HG03571 (cell line): ENCODE measurements around the gene C18orf32.
"Not testable (repeated sequence)": the region's sequence is repeated elsewhere in the genome, so short reads cannot be mapped to it uniquely, and the experiment has no call there.

Experiments
- ATAC-seq: cut with Tn5 transposase; IDR thresholded peaks from one replicate; pipeline ENCODE4 v1.9.1; 2021; ENCODE audit not compliant: unreplicated experiment

The C18orf32 gene

DNA sequence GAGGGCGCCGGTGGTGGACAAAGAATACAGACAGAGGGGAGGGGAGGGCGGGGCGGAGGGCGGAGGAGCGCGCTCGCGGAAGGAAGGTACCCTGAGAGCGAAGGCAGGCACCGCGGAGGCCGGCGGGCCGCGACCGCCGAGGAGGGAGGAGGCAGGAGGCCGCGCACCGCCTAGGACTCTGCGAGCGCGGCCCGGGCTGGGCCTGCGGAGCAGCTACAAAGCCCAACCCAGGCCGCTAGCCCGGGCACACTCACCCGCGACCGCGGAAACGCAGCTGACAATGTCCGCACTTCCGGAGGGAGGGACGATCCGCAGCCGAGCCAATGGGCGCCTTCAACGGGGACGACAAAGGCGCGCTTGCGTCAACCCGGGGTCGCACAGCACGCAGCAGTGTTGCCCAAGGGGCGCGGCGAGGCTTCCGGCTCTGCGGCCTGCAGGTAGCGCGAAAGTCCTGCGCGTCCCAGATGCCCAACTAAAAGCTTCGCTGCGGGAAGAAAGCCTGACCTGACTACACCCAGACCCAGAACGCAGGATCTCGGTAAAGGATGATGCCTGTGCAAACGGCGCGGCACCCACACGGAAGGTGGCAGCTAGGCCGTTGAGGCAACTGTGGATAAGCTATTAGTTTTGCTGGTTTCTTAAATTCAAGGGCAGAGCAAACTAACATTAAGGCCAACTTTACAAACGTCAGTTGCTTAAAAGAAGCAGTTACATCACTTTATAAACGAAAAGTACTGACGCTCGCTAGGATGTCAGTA lies at the start of gene C18orf32:
Gene C18orf32, minus strand, starts transcription at position 282 of the 758 bp plus-strand sequence. CDS start 3,486 bp downstream, outside the sequence.
- peak; percentile 92 for ATAC-seq

DNA sequence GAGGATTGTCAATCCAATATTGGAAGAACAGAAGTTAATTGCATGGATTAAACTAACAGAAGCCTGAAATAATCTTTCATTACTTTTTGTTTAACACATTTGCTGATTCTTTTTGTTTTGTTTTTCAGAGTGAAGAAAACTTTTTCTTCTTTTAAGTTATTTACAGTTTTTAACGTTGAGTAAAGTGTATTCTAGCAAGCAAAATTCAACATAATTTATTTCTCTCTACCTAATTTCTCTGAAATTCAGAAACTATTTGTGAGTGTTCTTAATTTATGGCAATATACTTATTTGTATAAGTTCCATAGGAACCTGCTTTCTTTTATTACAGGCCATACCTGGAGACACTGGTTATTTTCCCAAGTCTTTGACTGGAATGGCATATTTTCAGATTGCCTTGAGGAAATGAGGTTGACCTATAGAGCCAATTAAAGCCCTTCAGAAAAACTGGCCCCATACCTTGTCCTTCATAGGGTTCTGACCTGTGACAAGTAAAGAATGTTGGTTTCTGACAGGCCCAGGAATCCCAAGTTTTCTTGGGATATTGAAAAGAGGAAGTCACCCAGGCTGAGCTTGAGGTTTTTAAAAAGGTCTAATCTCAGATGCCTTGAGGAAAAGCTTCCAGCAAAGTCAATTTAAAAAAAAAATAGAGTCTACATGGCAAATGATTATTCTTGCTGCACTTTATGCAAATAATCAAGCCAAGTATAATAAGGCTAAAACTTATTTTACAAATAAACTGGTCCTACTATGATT lies 48.0 kb upstream of the C18orf32 start:
- no peak for ATAC-seq

DNA sequence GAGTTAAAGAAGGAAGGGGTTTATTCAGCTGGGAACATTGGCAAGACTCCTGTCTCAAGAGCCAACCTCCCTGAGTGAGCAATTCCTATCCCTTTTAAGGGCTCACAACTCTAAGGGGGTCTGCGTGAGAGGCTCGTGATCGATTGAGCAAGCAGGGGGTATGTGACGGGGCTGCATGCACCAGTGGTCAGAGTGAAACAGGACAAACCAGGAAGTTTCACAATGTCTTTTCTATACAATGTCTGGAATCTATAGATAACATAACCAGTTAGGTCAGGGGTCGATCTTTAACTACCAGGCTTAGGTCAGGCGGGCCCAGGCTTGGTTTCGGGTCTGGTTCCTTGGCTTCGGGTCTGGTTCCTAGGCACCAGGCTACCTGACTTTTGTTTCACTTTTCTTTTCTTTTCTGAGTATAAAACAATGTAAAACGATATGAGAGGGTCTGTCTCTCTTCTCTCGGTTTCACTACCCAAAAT lies 44.7 kb upstream of the C18orf32 start:
- no peak for ATAC-seq

DNA sequence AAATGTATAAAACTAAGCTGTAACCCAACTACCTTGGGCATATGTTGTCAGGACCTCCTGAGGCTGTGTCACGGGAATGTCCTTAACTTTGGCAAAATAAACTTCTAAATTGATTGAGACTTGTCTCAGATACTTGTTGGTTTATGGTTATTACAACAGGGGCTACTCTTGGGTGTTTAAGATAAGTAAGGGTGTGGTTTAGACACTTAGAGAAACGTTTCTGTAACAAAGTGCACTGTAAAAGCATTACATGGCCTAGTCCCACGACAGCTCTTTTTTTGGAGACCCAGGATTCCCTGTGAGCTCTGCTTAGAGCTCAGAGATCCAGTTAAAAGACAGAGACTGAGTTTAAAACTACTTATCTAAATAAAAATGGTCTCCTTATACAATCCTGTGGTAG lies 42.6 kb upstream of the C18orf32 start:
- ATAC-seq, result no peak

DNA sequence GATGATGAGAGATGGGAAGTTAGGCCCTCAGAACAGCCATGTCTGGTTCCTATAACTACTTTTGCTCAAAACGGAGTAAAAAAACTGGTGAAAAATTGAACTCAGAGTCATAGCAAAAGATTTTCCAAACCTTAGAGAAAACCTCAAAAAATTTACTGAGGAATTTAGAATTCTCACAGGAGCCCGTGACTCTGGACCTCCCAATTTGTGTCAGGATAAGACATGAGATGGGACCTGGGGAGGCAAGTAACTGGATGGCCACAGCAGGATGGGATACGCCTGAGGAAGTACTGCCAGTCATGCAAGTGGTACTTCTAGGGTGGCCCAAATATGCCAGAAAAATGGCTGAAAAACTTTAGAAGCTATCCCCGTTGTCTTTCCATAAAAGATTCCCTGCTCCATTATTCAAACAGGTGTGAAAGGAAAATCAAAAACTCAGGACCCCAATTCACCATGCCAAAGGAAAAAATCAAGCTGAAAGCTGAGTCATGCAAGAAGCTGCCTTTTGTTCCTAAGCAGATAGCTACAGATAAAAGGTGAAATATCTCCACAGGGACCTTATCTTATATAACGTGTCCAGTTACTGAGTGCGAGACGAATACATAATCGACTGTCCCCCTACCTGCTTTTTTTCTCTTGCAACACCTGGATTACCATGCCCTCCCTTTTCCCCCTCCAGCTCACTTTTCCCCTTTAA lies 40.7 kb upstream of the C18orf32 start:
- ATAC-seq, result no peak

DNA sequence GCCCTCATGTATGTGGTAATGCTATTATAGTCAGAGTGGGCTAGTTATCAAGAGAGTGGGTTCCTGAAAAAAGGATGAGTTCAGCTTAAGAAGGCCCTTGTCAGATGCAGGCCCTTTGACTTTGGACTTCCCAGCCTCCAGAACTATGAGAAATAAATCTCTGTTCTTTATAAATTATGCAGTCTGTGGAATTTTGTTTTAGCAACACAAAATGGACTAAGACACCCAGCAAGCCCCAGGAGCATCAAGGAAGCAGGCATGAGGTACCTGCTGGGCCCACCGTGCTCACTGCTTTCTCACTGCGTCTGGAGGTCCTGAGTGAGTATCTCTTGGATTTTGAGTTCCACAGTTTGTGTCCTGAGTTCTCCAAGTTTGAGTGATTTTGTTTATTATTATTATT lies 38.9 kb upstream of the C18orf32 start:
- no peak for ATAC-seq

DNA sequence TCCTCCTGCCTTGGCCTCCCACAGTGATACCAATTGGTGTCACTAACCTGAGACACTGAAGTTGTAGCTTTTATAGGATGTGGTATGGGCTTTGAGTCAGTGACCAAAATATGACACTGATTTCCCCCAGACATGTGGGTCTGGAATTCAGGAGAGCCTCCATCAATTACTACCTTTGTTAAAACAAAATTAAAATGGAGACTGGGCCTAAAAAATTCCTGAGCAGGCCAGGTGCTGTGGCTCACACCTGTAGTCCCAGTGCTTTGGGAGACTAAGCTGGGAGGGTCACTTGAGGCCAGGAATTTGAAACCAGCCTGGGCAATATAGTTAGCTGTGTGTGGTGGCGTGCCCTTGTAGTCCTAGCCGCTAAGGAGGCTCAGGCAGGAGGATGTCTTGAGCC lies 37.9 kb upstream of the C18orf32 start:
- ATAC-seq, result no peak

DNA sequence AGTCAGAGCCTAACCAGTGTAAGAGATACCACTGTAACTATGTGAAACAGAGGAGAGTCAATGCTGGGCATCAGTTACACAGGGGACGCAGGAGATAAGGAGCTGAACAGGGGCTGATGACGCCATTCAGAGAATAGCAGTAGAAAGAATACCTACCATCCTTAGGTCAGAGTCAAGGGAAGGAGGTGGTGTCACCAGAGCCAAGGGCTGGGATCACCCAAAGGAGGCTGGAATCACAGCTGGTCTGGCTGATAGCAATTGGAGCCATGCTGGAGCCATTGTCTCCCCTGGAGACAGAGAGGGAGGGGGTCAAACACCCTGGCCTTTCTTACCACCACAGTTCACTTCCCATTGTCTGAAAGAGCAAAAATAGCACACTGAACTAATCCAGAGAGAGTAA lies 37.3 kb upstream of the C18orf32 start:
- no peak for ATAC-seq

DNA sequence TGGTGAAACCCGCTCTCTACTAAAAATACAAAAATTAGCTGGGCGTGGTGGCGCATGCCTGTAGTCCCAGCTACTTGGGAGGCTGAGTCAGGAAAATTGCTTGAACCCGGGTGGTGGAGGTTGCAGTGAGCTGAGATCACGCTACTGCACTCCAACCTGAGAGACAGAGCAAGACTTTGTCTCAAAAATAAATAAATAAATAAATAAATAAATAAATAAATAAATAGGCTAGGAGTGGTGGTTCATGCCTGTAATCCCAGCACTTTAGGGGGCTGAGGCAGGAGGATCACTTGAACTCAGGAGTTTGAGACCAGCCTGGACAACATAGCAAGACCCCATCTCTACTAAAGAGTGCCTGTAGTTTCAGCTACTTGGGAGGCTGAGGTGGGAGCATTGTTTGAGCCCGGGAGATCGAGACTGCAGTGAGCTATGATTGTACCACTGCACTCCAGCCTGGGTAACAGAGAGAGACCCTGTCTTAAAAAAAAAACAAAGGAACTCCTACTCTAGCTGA lies 36.6 kb upstream of the C18orf32 start:
- not testable (repeated sequence) for ATAC-seq

DNA sequence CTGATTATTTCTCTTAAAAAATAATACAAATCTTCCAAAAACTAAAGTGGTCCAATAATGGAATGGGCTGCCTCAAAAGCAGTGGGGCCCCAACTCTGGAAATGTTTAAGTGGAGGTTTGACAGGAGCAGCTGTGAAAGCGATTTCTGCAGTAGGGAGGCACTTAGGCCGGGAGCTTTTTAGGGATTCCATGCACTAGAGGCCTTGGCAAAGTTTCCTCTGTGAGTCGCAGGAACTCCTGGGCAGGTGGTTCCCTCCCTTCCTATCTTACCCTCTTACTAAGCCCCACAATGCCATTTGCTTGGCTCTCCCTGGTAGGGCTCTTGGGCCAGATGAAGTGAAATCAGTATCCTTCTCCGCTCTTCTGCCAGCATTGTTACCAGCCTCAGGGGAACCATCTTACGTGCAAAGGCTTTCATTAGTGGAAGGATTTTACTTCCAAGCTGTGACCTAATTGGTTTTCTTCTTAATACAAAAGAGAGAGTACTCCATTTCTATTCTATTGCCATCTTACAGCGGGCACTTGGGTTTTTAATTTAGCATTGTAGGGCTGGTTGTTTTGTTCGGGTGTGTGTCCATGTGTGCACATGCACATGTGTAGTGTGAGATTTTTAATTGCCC lies 34.3 kb upstream of the C18orf32 start:
- ATAC-seq, result no peak

DNA sequence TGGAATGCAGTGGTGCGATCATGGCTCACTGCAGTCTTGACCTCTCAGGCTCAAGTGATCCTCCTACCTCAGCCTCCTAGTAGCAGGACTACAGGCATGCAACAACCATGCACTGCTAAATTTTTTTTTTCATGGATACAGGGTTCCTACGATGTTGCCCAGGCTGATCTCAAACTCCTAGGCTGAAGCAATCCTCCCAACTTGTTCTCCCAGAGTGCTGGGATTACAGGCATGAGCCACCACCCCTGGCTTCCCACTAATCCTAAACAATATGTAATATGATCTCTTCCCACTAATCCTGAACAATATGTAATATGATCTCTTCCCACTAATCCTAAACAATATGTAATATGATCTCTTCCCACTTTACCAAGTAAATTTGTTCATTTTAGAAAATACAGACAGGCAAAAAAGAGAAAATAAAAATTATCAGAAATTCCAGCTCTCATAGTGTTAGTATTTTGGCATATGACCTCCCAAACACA lies 33.7 kb upstream of the C18orf32 start:
- no peak for ATAC-seq

DNA sequence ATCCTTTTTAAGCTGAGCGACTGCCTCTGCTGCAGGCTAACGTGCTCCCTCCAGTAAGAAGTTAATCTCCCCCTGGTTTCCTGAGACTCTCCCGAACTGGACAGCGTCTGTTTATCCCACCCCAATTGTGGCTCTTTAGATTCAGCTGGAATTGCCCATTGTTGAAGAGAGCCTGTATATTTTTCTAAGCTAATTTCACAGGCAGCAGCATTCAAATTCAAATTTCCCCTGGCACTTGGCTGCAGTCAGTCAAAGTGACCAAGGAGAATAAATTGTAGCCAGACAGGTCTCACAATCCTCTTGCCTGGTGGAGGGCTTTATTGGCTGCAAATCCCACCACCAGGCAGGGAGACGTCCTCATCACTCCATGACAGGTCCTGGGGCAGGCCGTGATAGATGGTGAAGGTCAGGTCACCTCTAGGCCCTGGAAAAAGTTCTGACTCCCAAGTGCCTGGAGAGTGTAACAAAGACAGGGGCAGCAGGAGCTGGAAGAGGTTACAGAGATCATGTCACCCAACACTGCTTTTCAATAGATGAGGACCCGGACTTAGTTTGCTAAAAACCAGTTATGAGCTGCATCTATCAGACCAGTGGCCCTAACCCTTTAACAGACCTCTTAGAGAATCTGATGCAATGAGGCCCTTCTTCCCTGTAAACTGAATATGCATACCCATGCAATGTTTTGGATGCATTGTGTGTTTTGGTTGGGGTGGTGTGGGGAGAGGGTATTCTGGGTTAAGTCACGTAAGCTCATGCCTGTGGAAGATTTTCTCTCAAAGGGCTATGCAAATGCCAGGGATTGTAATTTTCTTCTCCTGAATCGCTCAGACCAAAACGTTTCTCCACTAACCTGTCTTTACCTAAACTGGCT lies 32.3 kb upstream of the C18orf32 start:
- ATAC-seq, result no peak

DNA sequence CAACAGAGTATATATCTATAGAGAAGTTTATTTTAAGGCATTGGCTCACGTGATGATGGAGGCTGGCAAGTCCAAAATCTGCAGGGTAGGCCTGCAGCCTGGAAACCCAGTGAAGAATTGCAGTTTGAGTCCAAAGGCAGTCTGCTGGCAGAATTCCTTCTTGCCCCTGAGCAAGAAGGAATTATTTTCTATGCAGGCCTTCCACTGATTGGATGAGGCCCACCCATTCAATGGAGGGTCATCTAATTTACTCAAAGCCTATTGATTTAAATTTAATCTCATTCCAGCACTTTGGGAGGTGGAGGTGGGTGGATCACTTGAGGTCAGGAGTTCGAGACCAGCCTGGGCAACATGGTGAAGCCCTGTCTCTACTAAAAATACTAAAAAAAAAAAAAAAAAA lies 30.4 kb upstream of the C18orf32 start:
- no peak for ATAC-seq

DNA sequence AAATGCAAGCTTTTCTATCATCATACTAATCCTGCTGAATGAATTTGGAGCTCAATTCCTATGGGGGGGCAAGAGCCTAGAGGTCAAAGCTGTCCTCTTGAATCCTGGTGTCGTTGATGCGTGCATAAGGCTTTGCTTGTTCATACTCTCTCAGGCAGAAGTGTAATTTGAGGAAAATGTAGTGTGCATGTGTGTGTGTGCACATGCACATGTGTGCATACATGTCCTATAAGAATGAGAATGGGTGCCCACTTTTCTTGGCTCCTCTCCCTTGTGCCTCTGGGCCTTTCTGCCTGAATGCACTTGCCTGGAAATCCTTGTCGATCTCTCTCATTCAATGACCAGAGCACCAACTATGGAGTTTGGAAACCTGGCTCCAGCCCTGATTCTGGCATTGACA lies 28.5 kb upstream of the C18orf32 start:
- no peak for ATAC-seq

DNA sequence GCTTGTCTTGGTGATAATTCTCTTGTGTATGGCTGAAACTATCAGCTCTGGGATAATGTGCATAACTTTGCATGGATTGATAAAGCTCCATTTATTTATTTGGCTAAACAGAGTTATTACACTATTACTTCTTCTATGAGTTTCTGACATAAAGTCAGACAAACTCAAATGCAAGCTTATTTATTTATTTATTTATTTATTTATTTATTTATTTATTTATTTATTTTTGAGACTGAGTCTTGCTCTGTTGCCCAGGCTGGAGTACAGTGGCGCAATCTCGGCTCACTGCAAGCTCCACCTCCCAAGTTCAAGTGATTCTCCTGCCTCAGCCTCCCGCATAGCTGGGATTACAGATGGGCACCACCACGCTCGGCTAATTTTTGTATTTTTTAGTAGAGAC lies 28.0 kb upstream of the C18orf32 start:
- ATAC-seq, result not testable (repeated sequence)

DNA sequence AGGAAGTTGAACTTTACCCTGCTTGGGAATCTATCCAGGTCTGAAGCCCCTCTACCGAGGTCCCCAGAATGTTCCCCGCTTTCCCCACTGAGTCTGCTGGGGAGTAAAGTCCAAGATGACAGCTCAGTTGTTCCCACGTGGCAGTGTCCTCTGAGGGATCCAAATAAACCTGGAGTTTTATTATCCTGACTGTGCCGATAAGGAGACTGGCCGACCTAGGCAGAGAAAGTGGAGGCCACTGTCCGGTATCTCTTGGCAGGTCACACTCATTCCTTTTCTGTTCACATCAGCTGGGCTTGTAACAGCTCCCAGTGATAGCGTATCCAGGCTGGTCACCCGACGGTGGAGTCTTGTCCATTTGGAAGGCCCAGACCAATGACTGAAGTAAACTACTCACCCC lies 27.5 kb upstream of the C18orf32 start:
- ATAC-seq, result no peak

DNA sequence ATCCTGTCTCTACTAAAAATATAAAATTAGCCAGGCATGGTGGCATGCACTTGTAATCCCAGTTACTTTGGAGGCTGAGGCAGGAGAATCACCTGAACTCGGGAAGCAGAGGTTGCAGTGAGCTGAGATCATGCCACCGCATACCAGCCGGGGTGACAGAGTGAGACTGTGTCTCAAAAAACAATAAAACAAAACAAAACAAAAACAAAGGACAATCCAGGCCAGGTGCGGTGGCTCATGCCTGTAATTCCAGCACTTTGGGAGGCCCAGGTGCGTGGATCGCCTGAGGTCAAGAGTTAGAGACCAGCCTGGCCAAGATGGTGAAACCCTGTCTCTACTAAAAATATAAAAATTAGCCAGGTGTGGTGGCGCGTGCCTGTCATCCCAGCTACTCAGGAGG lies 25.8 kb upstream of the C18orf32 start:
- not testable (repeated sequence) for ATAC-seq

DNA sequence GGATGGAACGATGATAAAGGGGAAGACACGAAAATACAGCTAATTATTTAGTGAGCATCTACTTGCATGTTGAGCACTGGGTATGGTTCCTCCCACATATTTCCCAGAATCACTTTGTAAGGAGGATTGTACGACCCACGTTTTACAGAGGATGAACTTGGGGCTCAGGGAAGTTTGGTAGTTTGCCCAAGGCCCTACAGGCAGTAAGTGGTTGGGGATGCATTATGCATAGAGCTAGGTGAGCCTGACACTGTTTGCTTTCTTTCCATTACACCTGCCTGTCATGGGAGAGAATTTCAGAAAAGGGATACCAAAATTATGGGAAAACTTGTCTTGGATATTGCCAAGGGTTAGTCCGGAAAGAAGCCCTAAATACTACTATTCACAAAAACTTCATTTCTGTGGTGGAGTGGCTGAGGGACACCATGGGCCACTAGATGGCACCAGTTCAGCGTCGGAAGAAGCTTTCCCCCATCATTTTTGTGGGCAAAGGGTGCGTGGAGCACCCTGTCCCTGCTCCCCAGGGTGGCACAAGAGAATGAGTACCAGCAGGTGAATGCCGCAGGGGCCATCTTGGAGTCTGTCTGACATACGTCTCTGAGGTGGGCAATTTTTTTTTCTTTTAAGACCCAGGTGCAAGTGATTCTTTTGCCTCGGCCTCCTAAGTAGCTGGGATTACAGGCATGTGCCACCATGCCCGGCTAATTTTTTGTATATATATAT lies 23.5 kb upstream of the C18orf32 start:
- ATAC-seq, result no peak

DNA sequence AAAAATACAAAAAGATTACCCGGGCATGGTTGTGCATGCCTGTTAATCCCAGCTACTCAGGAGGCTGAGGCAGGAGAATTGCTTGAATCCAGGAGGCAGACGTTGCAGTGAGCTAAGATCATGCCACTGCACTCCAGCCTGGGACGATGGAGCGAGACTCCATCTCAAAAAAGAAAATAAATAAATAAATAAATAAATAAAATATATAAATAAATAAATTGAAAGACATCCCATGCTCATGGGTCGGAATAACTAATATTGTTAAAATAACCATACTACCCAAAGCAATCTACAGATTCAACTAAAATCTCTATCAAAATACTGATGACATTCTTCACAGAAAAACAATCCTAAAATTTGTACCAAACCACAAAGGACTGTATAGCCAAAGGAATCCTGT lies 19.4 kb upstream of the C18orf32 start:
- not testable (repeated sequence) for ATAC-seq
